GM13977 (cell line): Measurements from ENCODE around the gene ARMH4.

Source experiments
- DNase-seq: peaks from one replicate; pipeline ENCODE4 v3.0.0; 2012; ENCODE audit warnings: low spot score
- CTCF ChIP-seq: IDR thresholded peaks from 2 replicates; pipeline ENCODE4 v1.5.1; 2012; ENCODE audit warnings: mild to moderate bottlenecking, control low read depth; ENCODE audit not compliant: insufficient read depth; ENCODE audit errors: extremely low read depth, missing control alignments
- in situ Hi-C: fragments of 300-500 bp; cut with MboI; formaldehyde crosslinking; loops from one replicate; pipeline ENCODE4 v1.12.0; 2022; ENCODE audit warnings: low sequenced_read_pairs, low pct_unique_long_range_greater_than_20kb, mixed read lengths, inconsistent platforms; ENCODE audit not compliant: unreplicated experiment

The ARMH4 gene

GRCh38 chr14:57962325-57963035 is 189.5 kb downstream of the ARMH4 start:
- TF ChIP-seq CTCF: no peak
- no peak for DNase-seq
- in situ Hi-C loops: no loop called here

- no peak for DNase-seq
- in situ Hi-C loops: no loop called here
- no peak for TF ChIP-seq CTCF
Measured at GRCh38 chr14:57961786-57962060, 190.3 kb downstream of the ARMH4 start.

- in situ Hi-C loops: no loop called here
- DNase-seq: no peak
Measured at GRCh38 chr14:57960946-57961785, 190.8 kb downstream of the ARMH4 start.

GRCh38 chr14:57957441-57957840 is 194.6 kb downstream of the ARMH4 start:
- in situ Hi-C loops: no loop called here
- TF ChIP-seq CTCF: no peak
- no peak for DNase-seq

More at GRCh38 chr14:57960946-57961785, 190.8 kb downstream of the ARMH4 start:
- TF ChIP-seq CTCF: no peak
